HCT116 (cell line): ENCODE data around the gene BCL7A. TPM values are rescaled to one million over a fixed set of nuclear protein-coding genes. Genes with fewer than 3 reads are reported as not detected.

Experiments
- ATAC-seq: fragments of 200-7000 bp; cut with Tn5 transposase; 2 replicates; pipeline ENCODE4 v1.9.1; 2020; ENCODE audit warnings: mild to moderate bottlenecking, moderate library complexity
- BruUV-seq: library from RNA; stranded (reverse); fragments of 400-500 nt; replicated peaks from 2 replicates; lab custom pipeline; 2021; lab: Mats Ljungman, UMichigan
- CTCF ChIA-PET: fragments of 300-600 bp; sonication (Branson Sonifier 250); formaldehyde crosslinking; loops from one replicate; lab custom pipeline; 2021; ENCODE audit warnings: antibody characterized with exemption; lab: Charles Lee
- POLR2A ChIA-PET: fragments of 300-600, 350-600 bp; sonication (Branson Sonifier 250); formaldehyde crosslinking; loops from one replicate; lab custom pipeline; 2021; ENCODE audit warnings: antibody characterized with exemption; lab: Charles Lee
- RAD21 ChIA-PET, 2 experiments: fragments of 300-600 bp; sonication (Branson Sonifier 250); formaldehyde crosslinking; loops; one replicate each; lab custom pipeline; 2023; ENCODE audit warnings: low total read pairs in 2 of 2; ENCODE audit not compliant: uncharacterized antibody in 2 of 2, unreplicated experiment in 2 of 2, low non-redundant PET in 1 of 2; lab: Charles Lee
- DNase-seq: peaks from one replicate; pipeline ENCODE4 v3.0.0-alpha.2; 2010; ENCODE audit warnings: low read depth, low spot score
- H2AFZ ChIP-seq: fragments of 200-600 bp; shearing (Covaris generic), sonication (generic); 2 replicates; pipeline ENCODE4 v1.6.1; 2017; ENCODE audit warnings: low read depth, mixed run types, mixed read lengths, antibody characterized with exemption, low read length; ENCODE audit not compliant: poor library complexity, severe bottlenecking
- H3K27ac ChIP-seq: 2 replicates; pipeline ENCODE4 v1.5.1; 2012; ENCODE audit warnings: low read depth, low read length
- H3K27me3 ChIP-seq: fragments of 200-600 bp; sonication (generic); 2 replicates; pipeline ENCODE4 v1.6.1; 2016; ENCODE audit warnings: mixed run types, low read length, mixed read lengths; ENCODE audit not compliant: insufficient read depth
- H3K36me3 ChIP-seq, 2 experiments: fragments of 200-500 bp in 1 of 2; fragments of 200-600 bp in 1 of 2; sonication (Bioruptor generic) in 1 of 2; sonication (generic) in 1 of 2; 2 replicates each; pipeline versions ENCODE4 v1.5.1 to v1.6.1; 2014 to 2016; ENCODE audit warnings: low read length in 2 of 2, inconsistent platforms in 1 of 2, mixed read lengths in 1 of 2, mixed run types in 1 of 2; ENCODE audit not compliant: insufficient read depth in 2 of 2, control insufficient read depth in 1 of 2
- H3K4me1 ChIP-seq, 2 experiments: fragments of 200-600 bp in 1 of 2; sonication (generic) in 1 of 2; 2 replicates each; pipeline versions ENCODE4 v1.5.1 to v1.6.1; 2012 to 2017; ENCODE audit warnings: low read length in 2 of 2, inconsistent platforms in 1 of 2, mild to moderate bottlenecking in 1 of 2, mixed read lengths in 1 of 2, mixed run types in 1 of 2, moderate library complexity in 1 of 2; ENCODE audit not compliant: insufficient read depth in 2 of 2, control insufficient read depth in 1 of 2
- H3K4me2 ChIP-seq: fragments of 200-600 bp; sonication (generic); 2 replicates; pipeline ENCODE4 v1.6.1; 2017; ENCODE audit warnings: mixed run types, low read length, mixed read lengths
- H3K4me3 ChIP-seq, 2 experiments: fragments of 200-600 bp in 1 of 2; sonication (generic) in 1 of 2; replicated peaks in 1 of 2; 2 replicates each; pipeline ENCODE4 v1.5.1; 2011 to 2016; ENCODE audit warnings: low read length in 2 of 2, control low read depth in 1 of 2, low read depth in 1 of 2, mild to moderate bottlenecking in 1 of 2, mixed read lengths in 1 of 2, mixed run types in 1 of 2
- H3K79me2 ChIP-seq: fragments of 200-600 bp; sonication (generic); 2 replicates; pipeline ENCODE4 v1.6.1; 2017; ENCODE audit warnings: mild to moderate bottlenecking, mixed run types, low read length, moderate library complexity, mixed read lengths; ENCODE audit not compliant: insufficient read depth
- H3K9ac ChIP-seq: fragments of 200-600 bp; sonication (generic); 2 replicates; pipeline ENCODE4 v1.6.1; 2016; ENCODE audit warnings: low read length, mixed read lengths
- H3K9me2 ChIP-seq: fragments of 200-600 bp; sonication (generic), shearing (Covaris generic); 2 replicates; pipeline ENCODE4 v1.6.1; 2017; ENCODE audit warnings: mixed run types, mild to moderate bottlenecking, moderate library complexity; ENCODE audit not compliant: insufficient read depth
- H3K9me3 ChIP-seq, 2 experiments: fragments of 200-500 bp in 1 of 2; fragments of 200-600 bp in 1 of 2; sonication (Bioruptor generic) in 1 of 2; sonication (generic) in 1 of 2; 2 replicates each; pipeline ENCODE4 v1.6.1; 2014 to 2017; ENCODE audit warnings: low read length in 2 of 2, mixed read lengths in 2 of 2, inconsistent platforms in 1 of 2, low read depth in 1 of 2, mild to moderate bottlenecking in 1 of 2, mixed run types in 1 of 2, moderate library complexity in 1 of 2; ENCODE audit not compliant: control insufficient read depth in 1 of 2, insufficient read depth in 1 of 2
- H4K20me1 ChIP-seq: fragments of 200-600 bp; sonication (generic), shearing (Covaris generic); 2 replicates; pipeline ENCODE4 v1.6.1; 2017; ENCODE audit warnings: mixed run types, mild to moderate bottlenecking, moderate library complexity; ENCODE audit not compliant: insufficient read depth
- ATF3 ChIP-seq: IDR thresholded peaks from 2 replicates; pipeline ENCODE4 v1.6.1; 2012
- CBX3 ChIP-seq: IDR thresholded peaks from 2 replicates; pipeline ENCODE4 v1.6.1; 2012; ENCODE audit warnings: low read depth
- CEBPB ChIP-seq: IDR thresholded peaks from 2 replicates; pipeline ENCODE4 v1.6.1; 2012; ENCODE audit warnings: low read depth
- ELF1 ChIP-seq: IDR thresholded peaks from 2 replicates; pipeline ENCODE4 v1.6.1; 2012; ENCODE audit warnings: low read depth, borderline replicate concordance
- EZH2 ChIP-seq: fragments of 200-600 bp; sonication (generic); IDR thresholded peaks from 2 replicates; pipeline ENCODE4 v1.6.1; 2017; ENCODE audit warnings: antibody characterized with exemption, mixed run types
- FOSL1 ChIP-seq: IDR thresholded peaks from 2 replicates; pipeline ENCODE4 v1.6.1; 2012; ENCODE audit warnings: low read depth
- JUND ChIP-seq: IDR thresholded peaks from 2 replicates; pipeline ENCODE4 v1.6.1; 2012
- POLR2A ChIP-seq: IDR thresholded peaks from 2 replicates; pipeline ENCODE4 v1.7.0; 2011; ENCODE audit warnings: borderline replicate concordance; ENCODE audit not compliant: insufficient read depth, insufficient read length; ENCODE audit errors: extremely low read depth
- POLR2AphosphoS5 ChIP-seq: IDR thresholded peaks from 2 replicates; pipeline ENCODE4 v1.6.1; 2011; ENCODE audit warnings: mild to moderate bottlenecking, low read depth, low read length, moderate library complexity
- RAD21 ChIP-seq: IDR thresholded peaks from 2 replicates; pipeline ENCODE4 v1.6.1; 2012; ENCODE audit warnings: low read depth, mild to moderate bottlenecking
- SIN3A ChIP-seq: IDR thresholded peaks from 2 replicates; pipeline ENCODE4 v1.6.1; 2012; ENCODE audit warnings: low read depth
- SP1 ChIP-seq: IDR thresholded peaks from 2 replicates; pipeline ENCODE4 v1.6.1; 2012; ENCODE audit warnings: low read depth
- SRF ChIP-seq: IDR thresholded peaks from 2 replicates; pipeline ENCODE4 v1.6.1; 2012; ENCODE audit warnings: low read depth
- ZBTB33 ChIP-seq: IDR thresholded peaks from 2 replicates; pipeline ENCODE4 v1.6.1; 2011; ENCODE audit warnings: mild to moderate bottlenecking, low read length, moderate library complexity; ENCODE audit not compliant: insufficient replicate concordance; ENCODE audit errors: extremely low read depth
- ZFX ChIP-seq: fragments of 450-650 bp; IDR thresholded peaks from 2 replicates; pipeline ENCODE4 v1.6.1; 2017
- ZNF274 ChIP-seq: fragments of 200-500 bp; sonication (Bioruptor generic); IDR thresholded peaks from 2 replicates; pipeline ENCODE4 v1.6.1; 2014; ENCODE audit warnings: mild to moderate bottlenecking, low read depth, low read length, inconsistent platforms
- intact Hi-C: fragments of 100-400 bp; cut with micrococcal nuclease; formaldehyde crosslinking; loops from 2 replicates; pipeline ENCODE4 v1.10.0; 2022
- total RNA-seq: library from RNA; stranded (reverse); gene quantifications from one replicate; pipeline ENCODE4 v1.2.1, GENCODE V29; 2021; ENCODE audit not compliant: unreplicated experiment

Gene BCL7A
- total RNA-seq, 1 experiment from 2014 or later, result 14.2 TPM

- intact Hi-C loops, result no loop called here
- H3K4me2 ChIP-seq, result no peak overlapping the region
- TF ChIP-seq RAD21 (no peak), ZFX (no peak), ELF1 (no peak), EZH2 (no peak), POLR2A (no peak), CBX3 (no peak), FOSL1 (no peak), JUND (no peak), CEBPB (no peak), ZBTB33 (no peak), ZNF274 (no peak), ATF3 (no peak), SRF (no peak), SIN3A (no peak), POLR2AphosphoS5 (no peak), SP1 (no peak)
- DNase-seq (no peak), ATAC-seq (no peak)
- no peak overlapping the region for H3K27ac ChIP-seq
- no TSS peak for BruUV-seq
- H3K4me1 ChIP-seq, result no peaks in the 10 kb centered on the region; a peak in 1 of 4 replicates
- no peaks in the 10 kb centered on the region for H3K27me3 ChIP-seq
- H3K9me3 ChIP-seq, result peaks cover 0 to 4% of the 10 kb centered on the region in 2 experiments; a peak in 1 of 4 replicates
- no peaks in the 10 kb centered on the region for H3K9me2 ChIP-seq
- ChIA-PET POLR2A (interaction anchor here (1.0 to 1.2 kb wide), 2 partner anchors 22 to 25 kb away, joined by 3 to 4 read pairs; no protein-coding TSS in a partner anchor), RAD21 (interaction anchor here in 1 of 2 experiments (1.0 kb wide), 1 partner anchor 19 kb away, joined by 3 read pairs; no protein-coding TSS in a partner anchor), CTCF (interaction anchor here (0.9 to 1.1 kb wide), 2 partner anchors 35 kb away, joined by 3 read pairs; no protein-coding TSS in a partner anchor)
- H2AFZ ChIP-seq, result no peak overlapping the region
- H4K20me1 ChIP-seq, result peaks cover 8% of the 10 kb centered on the region; the same call in 1 of the 2 replicates
- H3K36me3 ChIP-seq, result peaks cover 11 to 15% of the 10 kb centered on the region in 2 experiments
- H3K9ac ChIP-seq, result no peak overlapping the region
- peaks cover 99% of the 10 kb centered on the region for H3K79me2 ChIP-seq
- H3K4me3 ChIP-seq, result no peak overlapping the region
Measured at GRCh38 chr12:122088179-122088810, 66.6 kb downstream of the BCL7A start.
